Mesothelial cell of epicardium (in vitro differentiated cells): ENCODE results near the gene CEACAM1. TPM values are rescaled to one million over a fixed set of nuclear protein-coding genes. Genes with fewer than 3 reads are reported as not detected.

Source experiments
- total RNA-seq: library from RNA; stranded (reverse); gene quantifications from 3 replicates; pipeline ENCODE4 v1.2.1, GENCODE V29; 2021

CEACAM1 gene
- total RNA-seq, 1 donor from 2014 or later, result 1.3 TPM

Other genes starting within 250 kb of the CEACAM1 start
- gene PRR19, start 226.3 kb downstream of the CEACAM1 start, total RNA-seq, result 1.3 to 2.0 TPM (median 1.7 TPM) in 3 replicates
- gene PAFAH1B3, start 225.9 kb downstream of the CEACAM1 start, total RNA-seq, result 81.2 to 91.0 TPM (median 88.5 TPM) in 3 replicates
- 0.25 to 0.92 TPM (median 0.42 TPM) in 3 replicates for gene TMEM145, start 215.2 kb downstream of the CEACAM1 start, total RNA-seq
- gene MEGF8, start 202.8 kb downstream of the CEACAM1 start, total RNA-seq, result 54.7 to 58.9 TPM (median 57.1 TPM) in 3 replicates
- gene CNFN, start 138.2 kb downstream of the CEACAM1 start, total RNA-seq, result 1.5 to 2.1 TPM (median 1.9 TPM) in 3 replicates
- gene LIPE, start 101.1 kb downstream of the CEACAM1 start, total RNA-seq, result 8.6 to 10.8 TPM (median 8.8 TPM) in 3 replicates
- gene CXCL17, start 85.5 kb downstream of the CEACAM1 start, total RNA-seq, result not detected in 3 replicates
- gene CEACAM8, start 66.4 kb upstream of the CEACAM1 start, total RNA-seq, result not detected in 3 replicates
- not detected in 3 replicates for gene PSG3, start 212.0 kb upstream of the CEACAM1 start, total RNA-seq
- not detected in 3 replicates for gene PSG8, start 237.2 kb upstream of the CEACAM1 start, total RNA-seq